Fibroblast of mammary gland (primary cell): ENCODE results near the gene TMEM184B.

ENCODE experiments used
- DNase-seq: peaks from one replicate; pipeline ENCODE4 v3.0.0-alpha.2; 2010; ENCODE audit warnings: low read depth
- H3K4me3 ChIP-seq: 2 replicates; pipeline ENCODE4 v1.5.1; 2011; ENCODE audit warnings: low read depth, mild to moderate bottlenecking, low read length, moderate library complexity; ENCODE audit not compliant: control insufficient read depth
- CTCF ChIP-seq: conservative IDR thresholded peaks from 2 replicates; pipeline ENCODE4 v1.5.1; 2011; ENCODE audit warnings: low read depth, low read length, inconsistent platforms; ENCODE audit not compliant: control insufficient read depth, insufficient read depth

Gene TMEM184B

GRCh38 chr22:38226853-38227649, 45.8 kb downstream of the TMEM184B start:
- DNase-seq = no peak
- TF ChIP-seq CTCF = no peak
- no peak overlapping the region for H3K4me3 ChIP-seq

DNA sequence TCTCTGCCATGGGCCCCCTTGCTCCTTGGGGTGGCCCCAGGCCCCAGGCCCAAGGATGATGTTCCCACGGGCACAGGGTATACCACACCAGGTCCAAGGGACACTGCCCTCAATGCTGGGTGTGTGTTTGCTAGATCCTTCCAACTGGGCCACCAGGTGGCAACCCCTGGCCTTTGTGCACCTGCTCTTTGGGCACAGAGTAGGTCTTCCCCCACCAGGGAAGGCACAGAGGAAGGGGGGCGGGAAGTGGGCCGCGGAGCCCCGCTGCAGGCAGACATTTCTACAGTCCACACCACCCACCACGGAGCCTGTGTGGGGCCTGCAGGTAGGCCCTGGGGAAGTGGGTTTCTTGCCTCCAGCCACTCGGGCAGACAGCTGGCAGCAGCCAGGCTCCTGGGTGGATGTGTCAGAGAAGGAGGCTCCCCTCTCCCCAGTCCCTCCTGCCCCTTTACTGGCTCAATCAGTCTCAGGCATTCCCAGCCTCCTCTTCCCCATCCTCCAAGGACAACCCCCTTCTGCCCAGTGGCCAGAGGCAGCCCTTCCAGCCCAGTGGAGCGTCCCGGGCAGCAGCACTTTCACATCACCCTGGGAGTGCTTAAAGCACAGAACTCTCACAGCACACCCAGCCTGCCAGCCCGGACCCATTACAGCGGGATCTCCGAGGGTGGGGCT, 49.4 kb downstream of the TMEM184B start:
- DNase-seq = no peak
- H3K4me3 ChIP-seq = no peak overlapping the region
- no peak for TF ChIP-seq CTCF

GRCh38 chr22:38222797-38223119, 50.1 kb downstream of the TMEM184B start:
- H3K4me3 ChIP-seq = no peak overlapping the region
- no peak for TF ChIP-seq CTCF
- DNase-seq = no peak

DNA sequence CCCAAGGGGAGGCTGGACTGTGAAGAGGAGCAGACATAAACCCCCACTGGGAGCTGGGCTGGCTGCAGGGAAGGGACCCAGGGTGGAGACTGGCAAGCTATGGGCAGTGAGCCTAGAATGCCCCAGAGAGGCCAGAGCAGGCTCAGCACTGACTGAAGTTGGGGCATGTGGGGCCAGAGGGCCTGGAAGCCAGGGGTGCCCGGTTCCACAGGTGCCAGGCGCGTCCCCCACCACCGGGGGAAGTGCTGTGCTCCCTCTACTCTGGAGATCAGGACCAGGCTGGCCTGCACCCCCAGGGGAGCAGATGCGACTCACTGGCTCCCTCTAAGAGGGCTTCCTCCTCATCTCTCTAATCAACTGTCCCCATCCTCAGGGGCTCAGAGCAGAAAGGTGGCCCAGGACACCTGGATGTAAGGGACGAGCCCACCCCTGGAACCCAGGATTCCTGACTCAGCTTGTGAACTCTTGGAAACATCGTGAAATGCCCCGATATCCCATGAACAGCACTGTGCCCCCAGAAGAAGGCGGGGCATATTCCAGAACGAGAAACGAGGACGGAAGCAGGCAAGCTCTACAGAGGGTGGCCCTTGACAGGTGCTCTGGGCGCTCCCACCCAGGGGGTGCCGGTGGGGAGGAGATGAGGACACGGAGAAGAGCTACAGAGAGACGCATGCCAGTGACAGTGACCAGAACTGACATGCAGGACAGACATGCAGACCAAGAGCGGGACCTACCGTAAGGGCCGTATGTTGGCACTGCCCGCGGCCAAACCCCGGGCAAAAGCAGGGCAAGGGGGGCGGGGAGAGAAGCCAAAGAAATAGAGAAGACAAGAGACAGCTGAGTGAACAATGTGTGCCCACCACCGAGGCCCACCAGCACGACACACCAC, 50.7 kb downstream of the TMEM184B start:
- no peak for TF ChIP-seq CTCF
- DNase-seq = no peak
- no peak overlapping the region for H3K4me3 ChIP-seq

GRCh38 chr22:38221407-38221806, 51.4 kb downstream of the TMEM184B start:
- TF ChIP-seq CTCF = no peak
- no peak for DNase-seq
- H3K4me3 ChIP-seq = no peak overlapping the region

GRCh38 chr22:38220653-38221386, 52.0 kb downstream of the TMEM184B start:
- TF ChIP-seq CTCF = no peak
- DNase-seq = no peak
- no peak overlapping the region for H3K4me3 ChIP-seq
